ENCODE data around the gene LAMC3. TPM values are rescaled to one million over a fixed set of nuclear protein-coding genes. Genes with fewer than 3 reads are reported as not detected.

LAMC3 gene
- total and polyA plus RNA-seq, 7 donors, result 0.17 to 0.96 (median 0.22) TPM; not detected in 1

DNA sequence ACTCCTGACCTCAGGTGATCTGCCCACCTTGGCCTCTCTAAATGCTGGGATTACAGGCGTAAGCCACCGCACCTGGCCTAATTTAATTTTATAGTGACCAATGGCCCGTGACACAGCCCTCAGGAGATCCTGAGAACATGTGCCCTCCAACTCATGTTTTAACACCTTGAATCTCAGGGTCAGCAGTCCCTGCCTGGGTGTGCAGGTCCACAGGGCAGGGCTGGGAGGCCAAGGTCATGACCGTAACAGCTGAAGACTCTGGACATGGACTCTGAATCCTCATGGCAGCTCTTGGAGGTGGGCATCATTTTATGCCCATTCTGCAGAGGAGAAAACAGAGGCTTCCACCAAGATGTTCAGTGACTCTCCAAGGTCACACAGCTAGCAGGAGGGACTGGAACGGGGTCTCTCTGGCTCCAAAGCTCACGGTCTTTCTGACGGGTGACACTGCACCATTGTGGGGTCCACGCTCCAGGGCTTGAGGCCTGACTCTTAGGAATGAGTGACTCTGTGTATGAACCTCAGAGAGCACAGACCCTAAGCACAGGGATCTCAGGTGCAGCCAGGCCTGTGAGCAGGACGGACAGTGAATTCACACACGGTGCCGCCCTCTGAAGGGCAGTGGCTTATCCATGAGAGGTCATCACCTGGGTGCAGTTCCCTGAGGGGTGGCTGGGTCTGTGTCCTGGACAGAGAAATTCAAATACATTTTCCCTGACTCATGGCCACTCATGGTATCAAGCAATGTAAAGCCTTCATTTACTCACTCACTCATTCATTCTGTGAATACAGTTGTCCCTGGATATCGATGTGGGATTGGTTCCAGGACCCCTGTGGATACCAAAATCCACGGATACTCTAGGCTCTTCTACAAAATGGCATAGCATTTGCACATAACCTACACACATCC, 32.8 kb upstream of the LAMC3 start:
- no peaks in the 10 kb centered on the region for H3K4me1 ChIP-seq
- ATAC-seq (no peak), DNase-seq (no peak)
- no peaks in the 10 kb centered on the region for H3K36me3 ChIP-seq (ENCODE audit: insufficient read depth in 1 of 2, low read depth in 1 of 2)
- H3K27ac ChIP-seq, result no peak overlapping the region
- intact Hi-C loops (cut with DNase I), result no loop called here
- H3K9me3 ChIP-seq, result no peaks in the 10 kb centered on the region
- 75 to 77% (median 77%) methylated on average over 13 of the region's 13 CpGs for WGBS, 3 donors
- TF ChIP-seq, protein P1, sequence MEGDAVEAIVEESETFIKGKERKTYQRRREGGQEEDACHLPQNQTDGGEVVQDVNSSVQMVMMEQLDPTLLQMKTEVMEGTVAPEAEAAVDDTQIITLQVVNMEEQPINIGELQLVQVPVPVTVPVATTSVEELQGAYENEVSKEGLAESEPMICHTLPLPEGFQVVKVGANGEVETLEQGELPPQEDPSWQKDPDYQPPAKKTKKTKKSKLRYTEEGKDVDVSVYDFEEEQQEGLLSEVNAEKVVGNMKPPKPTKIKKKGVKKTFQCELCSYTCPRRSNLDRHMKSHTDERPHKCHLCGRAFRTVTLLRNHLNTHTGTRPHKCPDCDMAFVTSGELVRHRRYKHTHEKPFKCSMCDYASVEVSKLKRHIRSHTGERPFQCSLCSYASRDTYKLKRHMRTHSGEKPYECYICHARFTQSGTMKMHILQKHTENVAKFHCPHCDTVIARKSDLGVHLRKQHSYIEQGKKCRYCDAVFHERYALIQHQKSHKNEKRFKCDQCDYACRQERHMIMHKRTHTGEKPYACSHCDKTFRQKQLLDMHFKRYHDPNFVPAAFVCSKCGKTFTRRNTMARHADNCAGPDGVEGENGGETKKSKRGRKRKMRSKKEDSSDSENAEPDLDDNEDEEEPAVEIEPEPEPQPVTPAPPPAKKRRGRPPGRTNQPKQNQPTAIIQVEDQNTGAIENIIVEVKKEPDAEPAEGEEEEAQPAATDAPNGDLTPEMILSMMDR (IDR thresholded peaks at IDR 0.05), result no peak
- H3K27me3 ChIP-seq (ENCODE audit: insufficient read depth in 3 of 3, low read length in 2 of 3), result peaks cover 0 to 44% (median 13%) of the 10 kb centered on the region in 3 donors
- no peak overlapping the region for H3K4me3 ChIP-seq

DNA sequence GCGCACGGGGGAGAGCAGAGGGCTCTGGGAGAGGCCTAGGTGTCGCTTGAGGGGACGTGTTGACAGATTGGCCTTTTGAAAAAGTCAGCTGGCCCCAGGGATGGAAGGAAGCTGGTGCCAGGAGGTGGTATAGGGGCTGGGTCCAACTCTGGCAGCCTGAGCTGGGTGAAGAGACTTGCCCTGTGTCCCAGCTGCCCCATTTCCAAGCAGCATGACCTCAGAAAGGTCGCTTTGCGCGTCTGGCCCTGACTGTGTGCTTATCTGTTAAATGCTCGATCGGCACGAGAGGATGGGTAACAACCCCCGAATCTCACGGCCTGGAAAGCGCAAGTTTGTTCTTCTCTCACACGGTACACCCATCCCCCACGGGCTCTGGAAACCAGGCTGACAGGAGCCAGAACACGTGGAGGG, 31.2 kb upstream of the LAMC3 start:
- no peak for ATAC-seq
- intact Hi-C loops (cut with DNase I), result no loop called here

DNA sequence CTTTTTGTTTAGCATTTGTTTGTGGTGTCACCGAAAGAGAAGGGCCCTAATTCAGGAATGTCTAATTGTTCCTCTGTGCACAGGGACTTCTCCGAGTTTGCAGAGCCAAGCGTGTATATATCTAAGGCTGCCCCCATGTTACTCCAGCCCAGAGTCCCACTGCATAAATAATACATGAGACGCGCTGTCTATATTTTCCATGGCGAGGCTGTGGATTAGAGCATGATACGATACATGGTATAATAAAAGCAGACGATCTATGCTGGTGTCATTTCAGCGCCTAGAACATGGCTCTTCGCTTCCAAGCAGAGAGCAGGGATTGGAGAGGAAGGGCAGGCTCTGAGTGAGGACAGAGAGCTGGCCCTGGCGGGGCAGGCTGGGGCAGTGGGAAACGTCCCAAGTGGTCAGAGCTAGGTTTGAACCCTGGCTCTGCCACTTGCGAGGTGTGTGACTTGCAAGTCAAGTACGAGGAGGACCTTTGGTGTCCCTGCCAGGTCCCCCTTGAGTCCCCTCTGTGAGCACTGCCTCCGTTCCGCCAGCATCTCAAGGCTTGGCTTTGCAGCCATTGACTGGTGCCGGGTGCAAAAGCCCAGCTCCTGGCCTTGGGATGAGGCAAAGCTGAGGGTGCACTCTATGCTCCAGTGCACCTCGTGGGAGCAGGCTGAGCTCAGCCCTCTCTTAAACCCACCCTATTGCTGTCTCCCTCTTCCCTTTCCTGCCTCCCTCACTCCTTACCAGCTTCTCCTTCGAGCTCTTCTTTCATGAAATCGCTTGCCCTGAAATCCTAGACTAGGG, 29.2 kb upstream of the LAMC3 start:
- Histone ChIP-seq H3K27me3 (ENCODE audit: insufficient read depth in 3 of 3, low read length in 2 of 3) (peaks cover 0 to 34% (median 0%) of the 10 kb centered on the region in 3 donors), H3K4me3 (no peak overlapping the region), H3K9me3 (no peaks in the 10 kb centered on the region), H3K4me1 (no peaks in the 10 kb centered on the region), H3K36me3 (ENCODE audit: insufficient read depth in 1 of 2, low read depth in 1 of 2) (no peaks in the 10 kb centered on the region), H3K27ac (no peak overlapping the region)
- TF ChIP-seq, protein P1 (IDR thresholded peaks at IDR 0.05), result no peak
- intact Hi-C loops (cut with DNase I), result no loop called here
- DNase-seq (no peak), ATAC-seq (no peak)
- WGBS, 3 donors, result 72 to 79% (median 73%) methylated on average over 20 of the region's 20 CpGs

More for the DNA sequence above, 31.2 kb upstream of the LAMC3 start:
- H3K4me3 ChIP-seq, result no peak overlapping the region
- TF ChIP-seq, protein P1 (IDR thresholded peaks at IDR 0.05), result no peak
- 59 to 63% (median 59%) methylated on average over 16 of the region's 16 CpGs for WGBS, 3 donors
- DNase-seq, result no peak
- no peak overlapping the region for H3K27ac ChIP-seq
- peaks cover 0 to 49% (median 10%) of the 10 kb centered on the region in 3 donors for H3K27me3 ChIP-seq (ENCODE audit: insufficient read depth in 3 of 3, low read length in 2 of 3)
- H3K36me3 ChIP-seq (ENCODE audit: insufficient read depth in 1 of 2, low read depth in 1 of 2), result no peaks in the 10 kb centered on the region
- no peaks in the 10 kb centered on the region for H3K4me1 ChIP-seq
- no peaks in the 10 kb centered on the region for H3K9me3 ChIP-seq

DNA sequence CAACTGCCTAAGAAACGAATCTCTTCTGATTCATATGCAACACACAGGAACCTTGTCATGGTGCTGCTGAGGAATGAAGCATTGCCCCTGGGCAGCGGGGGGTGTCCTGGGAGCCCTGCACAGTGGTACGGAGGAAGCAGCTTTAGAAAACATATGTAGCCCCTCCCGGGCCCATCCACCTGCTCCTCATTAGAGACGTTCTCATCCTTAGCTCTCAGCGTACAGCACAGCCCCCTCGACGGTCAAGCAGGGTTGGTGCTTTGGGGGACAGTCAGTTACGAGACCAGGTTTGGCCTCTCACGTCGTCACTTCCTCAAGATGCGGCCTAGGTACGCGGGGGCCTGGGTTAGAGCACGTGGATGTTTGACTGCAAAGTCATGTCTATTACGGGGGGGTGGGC, 28.4 kb upstream of the LAMC3 start:
- WGBS, 3 donors, result 69 to 74% (median 69%) methylated on average over 16 of the region's 16 CpGs
- Histone ChIP-seq H3K27ac (no peak overlapping the region), H3K27me3 (ENCODE audit: insufficient read depth in 3 of 3, low read length in 2 of 3) (peaks cover 0 to 39% (median 0%) of the 10 kb centered on the region in 3 donors), H3K36me3 (ENCODE audit: insufficient read depth in 1 of 2, low read depth in 1 of 2) (no peaks in the 10 kb centered on the region), H3K4me3 (no peak overlapping the region), H3K9me3 (no peaks in the 10 kb centered on the region), H3K4me1 (no peaks in the 10 kb centered on the region)
- TF ChIP-seq, protein P1 (IDR thresholded peaks at IDR 0.05), result no peak
- DNase-seq (no peak), ATAC-seq (no peak)
- intact Hi-C loops (cut with DNase I), result no loop called here
